HepG2 (cell line): ENCODE results near the gene FBP2. TPM values are rescaled to one million over a fixed set of nuclear protein-coding genes. Genes with fewer than 3 reads are reported as not detected.
A peak's percentile ranks its signal among the peaks of the same experiment; 100 is the strongest.

Experiments used
- ATF1 ChIP-seq: IDR thresholded peaks from 2 replicates; pipeline ENCODE4 v1.6.1; 2016; ENCODE audit warnings: mild to moderate bottlenecking, control low read depth
- CEBPG ChIP-seq: IDR thresholded peaks from 2 replicates; pipeline ENCODE4 v1.6.1; 2016
- HNF1B ChIP-seq: sonication (generic); formaldehyde crosslinking; IDR thresholded peaks from 2 replicates; pipeline ENCODE4 v1.5.1; 2020; ENCODE audit warnings: mild to moderate bottlenecking, moderate library complexity, missing genetic modification reagents
- HOXA3 ChIP-seq: sonication (generic); formaldehyde crosslinking; IDR thresholded peaks from 2 replicates; pipeline ENCODE4 v1.5.0; 2020; ENCODE audit warnings: missing genetic modification reagents
- IRF1 ChIP-seq: sonication (generic); formaldehyde crosslinking; IDR thresholded peaks from 2 replicates; pipeline ENCODE4 v1.4.0; 2020; ENCODE audit warnings: low read depth, mild to moderate bottlenecking, missing genetic modification reagents
- KDM3A ChIP-seq: IDR thresholded peaks from 2 replicates; pipeline ENCODE4 v1.6.1; 2018; ENCODE audit warnings: low read depth, missing compliant biosample characterization
- NPAS2 ChIP-seq: sonication (generic); formaldehyde crosslinking; IDR thresholded peaks from 2 replicates; pipeline ENCODE4 v1.8.0; 2022; ENCODE audit warnings: mild to moderate bottlenecking, missing genetic modification reagents, borderline replicate concordance
- TFDP2 ChIP-seq: sonication (generic); formaldehyde crosslinking; IDR thresholded peaks from 2 replicates; pipeline ENCODE4 v1.4.0; 2020; ENCODE audit warnings: missing genetic modification reagents
- ZBED4 ChIP-seq: sonication (generic); formaldehyde crosslinking; IDR thresholded peaks from 2 replicates; pipeline ENCODE4 v1.4.0; 2020; ENCODE audit warnings: missing genetic modification reagents, borderline replicate concordance
- ZBTB8A ChIP-seq: sonication (generic); formaldehyde crosslinking; IDR thresholded peaks from 2 replicates; pipeline ENCODE4 v1.4.0; 2020; ENCODE audit warnings: mild to moderate bottlenecking, low read depth, missing genetic modification reagents, borderline replicate concordance
- ZNF33B ChIP-seq: sonication (generic); formaldehyde crosslinking; IDR thresholded peaks from 2 replicates; pipeline ENCODE4 v1.5.1; 2020; ENCODE audit warnings: mild to moderate bottlenecking, missing genetic modification reagents
- ZNF34 ChIP-seq: sonication (generic); formaldehyde crosslinking; IDR thresholded peaks from 2 replicates; pipeline ENCODE4 v1.4.0; 2020; ENCODE audit warnings: mild to moderate bottlenecking, missing genetic modification reagents, borderline replicate concordance
- ZNF512B ChIP-seq: sonication (generic); formaldehyde crosslinking; IDR thresholded peaks from 2 replicates; pipeline ENCODE4 v1.5.1; 2020; ENCODE audit warnings: missing genetic modification reagents, mild to moderate bottlenecking, borderline replicate concordance
- ZNF678 ChIP-seq: sonication (generic); formaldehyde crosslinking; IDR thresholded peaks from 2 replicates; pipeline ENCODE4 v1.4.0; 2020; ENCODE audit warnings: mild to moderate bottlenecking, missing genetic modification reagents
- ZNF891 ChIP-seq: sonication (generic); formaldehyde crosslinking; IDR thresholded peaks from 2 replicates; pipeline ENCODE4 v1.5.0; 2020; ENCODE audit warnings: mild to moderate bottlenecking, missing genetic modification reagents
- polyA plus RNA-seq, 8 experiments: library from polyadenylated mRNA; depleted of rRNA in 3 of 8; stranded (reverse) in 7 of 8; unstranded in 1 of 8; fragments of >200 nt; fragmentation: Illumina TruSeq in 4 of 8; extraction: Trizol in 4 of 8; gene quantifications; 2 replicates each; pipeline versions ENCODE4 v1.2.1 to v1.2.3, GENCODE V29; 2011 to 2016; ENCODE audit warnings: low read depth in 4 of 8, missing spikeins in 1 of 8, mixed read lengths in 1 of 8; ENCODE audit not compliant: insufficient read depth in 1 of 8
- total RNA-seq, 5 experiments: library from RNA; depleted of rRNA; stranded (reverse); fragments of >200 nt; fragmentation: Illumina TruSeq; extraction: Trizol; gene quantifications; 2 replicates each; pipeline ENCODE4 v1.2.3, GENCODE V29; 2016; ENCODE audit warnings: low read depth in 1 of 5

FBP2 gene
- total and polyA plus RNA-seq, 2 of the 13 experiments (the other 11 are each of a cell fraction or from before 2014, with no cell fraction given) = not detected

GRCh38 chr9:94554439-94555331, 38.9 kb downstream of the FBP2 start, which contains the start of gene PCAT7 (continued):
- peak; percentile 88; the same call in 1 of the 2 replicates for TF ChIP-seq IRF1
- TF ChIP-seq TFDP2 (CRISPR knock-in tag) = 0 out of 2 replicates have a peak, but pooled peaks have one; percentile 37
- TF ChIP-seq ATF1 (CRISPR knock-in tag) = 0 out of 2 replicates have a peak, but pooled peaks have one; percentile 20
- 0 out of 2 replicates have a peak, but pooled peaks have one; percentile 66 for TF ChIP-seq ZNF33B (CRISPR knock-in tag)
- peak; percentile 81; the same call in 1 of the 2 replicates for TF ChIP-seq HNF1B
- peak; percentile 11; the same call in 1 of the 2 replicates for TF ChIP-seq HOXA3 (CRISPR knock-in tag)
- peak; percentile 22; the same call in 1 of the 2 replicates for TF ChIP-seq CEBPG (CRISPR knock-in tag)
- TF ChIP-seq NPAS2 (CRISPR knock-in tag) = peak; percentile 22; the same call in 1 of the 2 replicates
- TF ChIP-seq ZBED4 = peak; percentile 51; the same call in 1 of the 2 replicates
- no peak; the same call in 1 of the 2 replicates for TF ChIP-seq ZNF891
- peak; percentile 33; the same call in 1 of the 2 replicates for TF ChIP-seq ZNF512B (CRISPR knock-in tag)
- peak; percentile 46; the same call in 1 of the 2 replicates for TF ChIP-seq ZBTB8A (CRISPR knock-in tag)
- TF ChIP-seq KDM3A (CRISPR knock-in tag) = peak; percentile 76; the same call in 1 of the 2 replicates
- peak; percentile 73; the same call in 1 of the 2 replicates for TF ChIP-seq ZNF678
- peak; percentile 56; the same call in 1 of the 2 replicates for TF ChIP-seq ZNF34 (CRISPR knock-in tag)
